IMR-90 (cell line): ENCODE measurements around the gene ZNHIT1. TPM values are rescaled to one million over a fixed set of nuclear protein-coding genes. Genes with fewer than 3 reads are reported as not detected.

Experiments used
- ATAC-seq: fragments of 200-7000 bp; cut with Tn5 transposase; 2 replicates; pipeline ENCODE4 v1.9.1; 2020; ENCODE audit warnings: low read depth, mild to moderate bottlenecking, moderate library complexity
- BruUV-seq: library from RNA; stranded (reverse); fragments of 400-500 nt; replicated peaks from 2 replicates; lab custom pipeline; 2021; lab: Mats Ljungman, UMichigan
- CTCF ChIA-PET: fragments of 300-600 bp; formaldehyde crosslinking; extraction: SDS; loops from one replicate; lab custom pipeline; 2021; ENCODE audit warnings: antibody characterized with exemption; lab: Yijun Ruan, JAX
- POLR2A ChIA-PET: fragments of 300-600 bp; sonication (Branson Sonifier 250); formaldehyde crosslinking; loops from one replicate; lab custom pipeline; 2022; ENCODE audit warnings: antibody characterized with exemption; ENCODE audit not compliant: unreplicated experiment; lab: Charles Lee
- DNase-seq: peaks from one replicate; pipeline ENCODE4 v3.0.0; 2013
- H2AFZ ChIP-seq: replicated peaks from 2 replicates; pipeline ENCODE3; 2013; ENCODE audit warnings: low read length, mild to moderate bottlenecking; ENCODE audit not compliant: poor library complexity
- H2AK5ac ChIP-seq: 2 replicates; pipeline ENCODE4 v1.6.1; 2013; ENCODE audit warnings: low read depth, low read length, inconsistent platforms
- H2AK9ac ChIP-seq: replicated peaks from 2 replicates; pipeline ENCODE3; 2013; ENCODE audit warnings: mild to moderate bottlenecking, low read depth, low read length, moderate library complexity; ENCODE audit not compliant: poor library complexity
- H2BK120ac ChIP-seq: 2 replicates; pipeline ENCODE4 v1.6.1; 2013; ENCODE audit warnings: low read depth, low read length, inconsistent platforms
- H2BK15ac ChIP-seq: 3 replicates; pipeline ENCODE4 v1.6.1; 2013; ENCODE audit warnings: low read depth, low read length, inconsistent platforms
- H2BK20ac ChIP-seq: 2 replicates; pipeline ENCODE4 v1.6.1; 2013; ENCODE audit warnings: low read depth, mild to moderate bottlenecking, inconsistent platforms, low read length, moderate library complexity
- H2BK5ac ChIP-seq: 2 replicates; pipeline ENCODE4 v1.6.1; 2013; ENCODE audit warnings: mild to moderate bottlenecking, low read depth, low read length, inconsistent platforms; ENCODE audit not compliant: poor library complexity, severe bottlenecking
- H3K14ac ChIP-seq: replicated peaks from 2 replicates; pipeline ENCODE4 v1.6.1; 2013; ENCODE audit warnings: low read depth, low read length, inconsistent platforms
- H3K18ac ChIP-seq: 2 replicates; pipeline ENCODE4 v1.6.1; 2013; ENCODE audit warnings: low read depth, low read length, control low read depth
- H3K23ac ChIP-seq: 2 replicates; pipeline ENCODE4 v1.6.1; 2013; ENCODE audit warnings: low read depth, low read length, inconsistent platforms
- H3K27ac ChIP-seq: 2 replicates; pipeline ENCODE4 v1.5.1; 2013; ENCODE audit warnings: mild to moderate bottlenecking, control low read depth, low read length; ENCODE audit not compliant: insufficient read depth
- H3K27me3 ChIP-seq: 2 replicates; pipeline ENCODE4 v1.6.1; 2013; ENCODE audit warnings: low read length; ENCODE audit not compliant: control insufficient read depth, insufficient read depth
- H3K36me3 ChIP-seq: 2 replicates; pipeline ENCODE4 v1.6.1; 2013; ENCODE audit warnings: low read length, mixed read lengths; ENCODE audit not compliant: control insufficient read depth, insufficient read depth
- H3K4ac ChIP-seq: 2 replicates; pipeline ENCODE4 v1.6.1; 2013; ENCODE audit warnings: low read depth, low read length, inconsistent platforms
- H3K4me1 ChIP-seq: 2 replicates; pipeline ENCODE4 v1.6.1; 2013; ENCODE audit warnings: low read length, mixed read lengths; ENCODE audit not compliant: control insufficient read depth, insufficient read depth
- H3K4me2 ChIP-seq: 2 replicates; pipeline ENCODE4 v1.6.1; 2013; ENCODE audit warnings: low read depth, mild to moderate bottlenecking, control low read depth, low read length, moderate library complexity
- H3K4me3 ChIP-seq: 2 replicates; pipeline ENCODE4 v1.5.1; 2013; ENCODE audit warnings: low read depth, mild to moderate bottlenecking, control low read depth, low read length, moderate library complexity; ENCODE audit not compliant: insufficient read depth
- H3K56ac ChIP-seq: 2 replicates; pipeline ENCODE4 v1.6.1; 2013; ENCODE audit warnings: low read length, inconsistent platforms; ENCODE audit not compliant: insufficient read depth; ENCODE audit errors: extremely low read depth
- H3K79me1 ChIP-seq, 2 experiments: 2 replicates each; pipeline ENCODE4 v1.6.1; 2013; ENCODE audit warnings: low read length in 2 of 2, inconsistent platforms in 1 of 2, low read depth in 1 of 2
- H3K9ac ChIP-seq: 2 replicates; pipeline ENCODE4 v1.6.1; 2013; ENCODE audit warnings: low read depth, low read length, control low read depth
- H3K9me1 ChIP-seq: 2 replicates; pipeline ENCODE4 v1.6.1; 2013; ENCODE audit warnings: low read length, inconsistent platforms; ENCODE audit not compliant: insufficient read depth
- H3K9me3 ChIP-seq: 2 replicates; pipeline ENCODE4 v1.6.1; 2013; ENCODE audit warnings: low read length; ENCODE audit not compliant: control insufficient read depth, insufficient read depth
- H4K20me1 ChIP-seq: 2 replicates; pipeline ENCODE4 v1.6.1; 2013; ENCODE audit warnings: low read length, inconsistent platforms; ENCODE audit not compliant: insufficient read depth
- H4K5ac ChIP-seq: 2 replicates; pipeline ENCODE4 v1.6.1; 2013; ENCODE audit warnings: mild to moderate bottlenecking, low read depth, low read length, control low read depth
- H4K8ac ChIP-seq, 2 experiments: 2 replicates each; pipeline ENCODE4 v1.6.1; 2013; ENCODE audit warnings: low read depth in 2 of 2, low read length in 2 of 2, control low read depth in 1 of 2, inconsistent platforms in 1 of 2
- H4K91ac ChIP-seq: 2 replicates; pipeline ENCODE4 v1.6.1; 2013; ENCODE audit warnings: low read depth, low read length, inconsistent platforms; ENCODE audit not compliant: insufficient read depth
- CEBPB ChIP-seq: IDR thresholded peaks from 2 replicates; pipeline ENCODE4 v1.6.1; 2012; ENCODE audit warnings: low read depth, low read length, improper control_type of control experiment
- MAFK ChIP-seq: IDR thresholded peaks from 2 replicates; pipeline ENCODE4 v1.6.1; 2012; ENCODE audit warnings: low read depth, low read length, improper control_type of control experiment
- SMC3 ChIP-seq: fragments of 150-350 bp; IDR thresholded peaks from 2 replicates; pipeline ENCODE4 v1.6.1; 2016; ENCODE audit warnings: low read depth, mild to moderate bottlenecking, antibody characterized with exemption, low read length, moderate library complexity
- USF2 ChIP-seq: fragments of 150-350 bp; IDR thresholded peaks from 2 replicates; pipeline ENCODE4 v1.6.1; 2017; ENCODE audit warnings: mild to moderate bottlenecking, antibody characterized with exemption, low read length, low read depth
- WGBS, 2 experiments: methylation state at CpG; one replicate each; pipeline versions ENCODE4 v1.1.5 to v1.1.7; 2013; ENCODE audit warnings: missing lambda C conversion rate in 2 of 2; ENCODE audit not compliant: insufficient read length in 1 of 2; ENCODE audit errors: extremely low coverage in 2 of 2; 5-methylcytosine and 5-hydroxymethylcytosine counted together
- dilution Hi-C: fragments of 300-500 bp; cut with HindIII; formaldehyde crosslinking; loops from one replicate; pipeline ENCODE4 v1.14.3; 2018; ENCODE audit warnings: low sequenced_read_pairs; ENCODE audit not compliant: unreplicated experiment
- in situ Hi-C: fragments of 300-500 bp; cut with MboI; formaldehyde crosslinking; loops from 3 replicates; pipeline ENCODE4 v1.14.3; 2019; ENCODE audit warnings: low sequenced_read_pairs, inconsistent platforms, mixed read lengths
- intact Hi-C: fragments of 100-400 bp; cut with micrococcal nuclease; formaldehyde crosslinking; loops from 2 replicates; pipeline ENCODE4 v1.10.0; 2022
- polyA plus RNA-seq, 3 experiments: library from polyadenylated mRNA; depleted of rRNA; stranded (reverse); fragments of >200 nt; gene quantifications; 2 replicates each; pipeline ENCODE4 v1.2.3, GENCODE V29; 2012; ENCODE audit warnings: low replicate concordance in 1 of 3
- total RNA-seq: library from RNA; depleted of rRNA; stranded (reverse); fragments of >200 nt; gene quantifications from 2 replicates; pipeline ENCODE4 v1.2.3, GENCODE V29; 2012
- TF ChIP-seq, protein P1 (sequence below): fragments of 150-350 bp; IDR thresholded peaks from 2 replicates; pipeline ENCODE4 v1.6.1; 2016; ENCODE audit warnings: low read depth, mild to moderate bottlenecking, low read length, moderate library complexity, borderline replicate concordance

ZNHIT1 gene
- total and polyA plus RNA-seq, 2 of the 4 experiments (the other 2 are of a cell fraction) = 31.7 to 47.1 TPM

GRCh38 chr7:101238226-101239182 is 20.5 kb downstream of the ZNHIT1 start:
- Histone ChIP-seq H2AK9ac (peak overlapping the region; percentile 95), H3K4me2 (no peak overlapping the region), H3K4me1 (peaks cover 5% of the 10 kb centered on the region), H3K4me3 (no peak overlapping the region), H3K27ac (peak overlapping the region; percentile 12; the same call in 1 of the 2 replicates), H4K91ac (no peak overlapping the region), H2AK5ac (0 out of 2 replicates have a peak overlapping the region, but pooled peaks have one; percentile 8), H3K9ac (no peak overlapping the region), H2BK20ac (no peak overlapping the region), H3K36me3 (peaks cover 34% of the 10 kb centered on the region), H4K20me1 (peaks cover 10% of the 10 kb centered on the region), H4K5ac (no peak overlapping the region), H3K23ac (no peak overlapping the region), H2BK120ac (no peak overlapping the region), H2BK5ac (no peak overlapping the region), H3K79me1 (peaks cover 6 to 38% of the 10 kb centered on the region in 2 experiments), H3K18ac (no peak overlapping the region), H3K9me3 (no peaks in the 10 kb centered on the region), H3K27me3 (no peaks in the 10 kb centered on the region), H3K4ac (peak overlapping the region; percentile 25; the same call in 1 of the 2 replicates), H4K8ac (no peak overlapping the region), H2BK15ac (no peak overlapping the region), H2AFZ (no peak overlapping the region), H3K9me1 (no peaks in the 10 kb centered on the region; the same call in 1 of the 2 replicates), H3K14ac (0 out of 2 replicates have a peak overlapping the region, but pooled peaks have one; percentile 5), H3K56ac (no peak overlapping the region)
- no peak; the same call in none of the 2 replicates for ATAC-seq
- ChIA-PET POLR2A (no interaction called here), CTCF (no interaction called here)
- TF ChIP-seq USF2 (no peak), MAFK (no peak), SMC3 (no peak), CEBPB (no peak)
- TF ChIP-seq, protein P1, sequence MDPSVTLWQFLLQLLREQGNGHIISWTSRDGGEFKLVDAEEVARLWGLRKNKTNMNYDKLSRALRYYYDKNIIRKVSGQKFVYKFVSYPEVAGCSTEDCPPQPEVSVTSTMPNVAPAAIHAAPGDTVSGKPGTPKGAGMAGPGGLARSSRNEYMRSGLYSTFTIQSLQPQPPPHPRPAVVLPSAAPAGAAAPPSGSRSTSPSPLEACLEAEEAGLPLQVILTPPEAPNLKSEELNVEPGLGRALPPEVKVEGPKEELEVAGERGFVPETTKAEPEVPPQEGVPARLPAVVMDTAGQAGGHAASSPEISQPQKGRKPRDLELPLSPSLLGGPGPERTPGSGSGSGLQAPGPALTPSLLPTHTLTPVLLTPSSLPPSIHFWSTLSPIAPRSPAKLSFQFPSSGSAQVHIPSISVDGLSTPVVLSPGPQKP = no peak
- intact Hi-C loops (no loop called here), dilution Hi-C loops (no loop called here), in situ Hi-C loops (no loop called here)
- BruUV-seq = no TSS peak
- WGBS, 2 experiments = 75% methylated on average over 5 of the region's 28 CpGs; no CpG with 5 or more reads in 1 of the 2 experiments
- no peak for DNase-seq
